GM04503 (cell line): ENCODE results near the gene PRRC1.
"Not testable (repeated sequence)": the region's sequence is repeated elsewhere in the genome, so short reads cannot be mapped to it uniquely, and the experiment has no call there.

Source experiments
- DNase-seq: peaks from one replicate; pipeline ENCODE4 v3.0.0-alpha.2; 2012; ENCODE audit warnings: low read depth

The PRRC1 gene

DNA sequence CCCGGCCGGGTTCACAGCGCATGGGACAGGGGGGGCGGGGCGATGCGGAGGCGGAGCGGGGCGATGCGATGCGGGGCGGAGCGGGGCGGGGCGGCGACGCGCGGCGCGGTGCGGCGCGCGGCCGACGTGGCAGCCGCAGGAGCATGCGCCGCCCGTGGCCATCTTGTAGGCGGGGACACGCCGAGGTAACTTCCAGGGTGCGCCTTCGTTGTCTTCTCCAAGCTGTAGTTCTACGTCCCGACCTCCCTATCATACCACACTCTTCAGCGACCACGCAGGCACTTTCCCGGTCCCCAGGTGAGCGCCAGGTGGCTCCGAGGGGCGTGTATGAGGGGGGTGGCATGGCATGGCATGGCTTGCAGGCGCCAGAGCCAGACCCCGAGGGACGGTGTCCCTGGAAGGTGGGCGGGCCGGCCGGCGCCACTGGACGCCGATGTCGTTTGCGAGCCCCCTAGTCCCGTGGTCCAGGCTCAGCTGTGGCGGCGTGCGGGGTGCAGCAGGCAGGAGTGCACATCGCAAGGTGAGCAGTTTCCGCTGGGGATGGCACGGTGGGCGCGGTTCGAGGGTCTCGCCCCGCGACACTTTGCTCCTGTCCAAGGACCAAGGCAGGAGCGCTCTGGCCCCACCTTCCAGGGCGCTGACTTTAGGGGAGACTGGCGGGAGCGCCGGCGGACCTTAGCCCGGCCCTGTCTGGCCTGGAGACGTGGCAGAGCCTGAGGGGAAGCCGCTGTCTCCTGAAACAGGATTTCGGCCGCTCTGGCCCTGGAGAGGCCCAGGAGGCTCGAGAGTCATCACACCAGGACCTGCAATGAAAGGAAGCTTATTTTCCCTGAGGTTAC lies at the start of gene PRRC1:
Gene PRRC1, plus strand, starts transcription at position 161 of the 839 bp plus-strand sequence. CDS start 5,840 bp downstream, outside the sequence.
- DNase-seq = peak; percentile 40

DNA sequence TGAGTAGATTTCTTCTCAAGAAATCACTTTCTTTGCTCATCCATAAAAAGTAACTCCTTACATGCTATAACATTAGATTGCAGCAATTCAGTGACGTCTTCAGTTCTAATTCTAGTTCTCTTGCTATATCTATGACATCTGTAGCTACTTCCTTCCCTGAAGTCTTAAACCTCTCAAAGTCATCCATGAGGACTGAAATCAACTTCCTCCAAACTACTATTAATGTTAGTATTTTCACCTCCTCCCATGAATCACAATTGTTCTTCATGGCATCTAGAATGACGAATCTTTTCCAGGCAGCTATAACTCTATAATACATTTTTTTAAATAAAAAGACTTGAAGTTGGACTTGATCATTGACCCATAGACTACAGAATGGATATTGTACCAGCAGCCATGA lies 46.2 kb upstream of the PRRC1 start:
- DNase-seq = no peak

DNA sequence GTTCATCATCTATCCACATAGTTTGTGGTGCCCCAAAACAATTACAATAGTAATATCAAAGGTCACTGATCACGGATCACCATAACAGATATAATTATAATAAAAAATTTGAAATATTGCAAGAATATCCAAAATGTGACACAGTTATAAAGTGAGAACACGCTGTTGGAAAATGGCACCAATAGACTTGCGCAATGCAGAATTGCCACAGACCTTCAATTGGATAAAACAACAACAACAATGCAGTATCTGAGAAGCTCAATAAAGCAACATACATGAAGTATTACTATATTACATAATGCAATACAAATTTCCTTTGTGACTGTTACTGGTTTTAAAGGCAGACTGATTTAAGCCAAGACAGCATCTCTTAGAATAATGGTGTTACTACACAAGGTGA lies 44.7 kb upstream of the PRRC1 start:
- no peak for DNase-seq

DNA sequence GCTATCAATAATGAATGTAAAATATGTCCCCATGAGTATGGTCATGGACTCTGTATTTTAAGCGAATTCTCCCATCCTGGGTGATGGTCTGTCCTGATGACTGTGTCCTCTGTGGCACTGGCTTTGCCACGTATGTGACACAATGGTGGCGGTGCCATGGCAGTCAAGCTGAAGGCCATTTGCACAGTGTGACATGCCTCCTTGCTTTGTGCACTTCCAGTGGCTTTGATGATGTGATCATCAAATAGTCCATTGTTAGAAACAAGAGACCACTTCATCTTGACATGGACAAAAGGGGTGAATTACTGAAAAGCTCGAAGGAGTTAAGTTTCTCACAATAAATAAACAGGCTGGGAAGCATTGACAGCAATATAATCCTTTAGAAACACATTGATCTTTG lies 31.0 kb upstream of the PRRC1 start:
- DNase-seq = no peak

DNA sequence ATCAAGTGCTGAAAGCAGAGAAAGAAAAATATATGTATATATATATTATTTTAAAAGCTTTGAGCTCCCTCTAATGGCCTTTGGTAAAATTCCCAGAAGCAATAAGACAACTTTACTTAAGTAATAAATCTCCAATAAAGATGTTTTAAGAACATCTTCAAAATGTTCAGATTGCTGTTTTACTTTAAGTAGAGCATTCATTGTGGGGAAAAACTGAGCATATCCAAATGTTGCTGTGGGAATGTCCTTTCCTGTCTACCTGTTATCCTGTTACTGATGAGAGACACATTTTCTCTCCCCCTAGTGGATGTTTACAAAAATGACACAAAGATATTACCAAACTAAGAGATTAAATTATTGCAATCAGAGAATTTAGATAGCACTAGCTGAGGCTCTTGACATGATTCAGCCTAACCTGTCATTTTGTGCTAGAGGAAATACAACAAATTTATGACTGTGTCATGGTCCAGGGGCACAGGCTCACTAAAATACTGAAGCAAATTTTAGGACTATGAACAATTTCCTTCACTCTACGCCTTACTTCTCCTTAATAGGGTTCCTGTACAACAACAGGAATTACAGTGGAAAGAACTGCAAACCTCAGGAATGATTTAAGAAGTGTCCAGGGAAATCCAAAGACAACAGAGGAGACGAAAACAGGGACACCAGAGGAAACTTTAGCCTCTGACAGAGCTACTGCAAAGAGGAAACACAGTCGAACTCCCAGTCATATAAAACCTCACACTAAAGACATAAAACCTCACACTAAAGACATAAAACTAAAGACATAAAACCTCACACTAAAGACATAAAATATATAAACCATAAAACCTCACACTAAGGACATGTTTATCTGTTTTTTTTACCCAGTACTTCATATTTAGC lies 24.3 kb upstream of the PRRC1 start:
- peak; percentile 17 for DNase-seq

DNA sequence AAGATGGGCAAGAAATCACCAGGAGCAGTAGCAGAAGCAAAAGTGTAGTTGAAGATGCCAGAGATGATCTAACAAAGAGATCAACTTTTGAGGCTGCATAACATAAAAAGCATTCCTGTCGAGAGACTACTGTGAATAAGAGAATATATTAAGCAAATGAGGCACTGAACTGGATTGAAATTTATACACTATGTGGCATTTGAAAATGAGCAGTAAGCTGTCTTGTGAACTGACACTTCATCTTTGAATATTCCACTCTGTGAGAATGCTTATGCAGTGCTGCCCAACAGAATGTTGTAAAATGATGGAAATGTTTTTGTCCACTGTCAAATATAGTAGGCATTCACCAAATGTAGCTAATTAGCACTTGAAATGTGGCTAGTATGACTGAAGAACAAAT lies 18.9 kb upstream of the PRRC1 start:
- no peak for DNase-seq

DNA sequence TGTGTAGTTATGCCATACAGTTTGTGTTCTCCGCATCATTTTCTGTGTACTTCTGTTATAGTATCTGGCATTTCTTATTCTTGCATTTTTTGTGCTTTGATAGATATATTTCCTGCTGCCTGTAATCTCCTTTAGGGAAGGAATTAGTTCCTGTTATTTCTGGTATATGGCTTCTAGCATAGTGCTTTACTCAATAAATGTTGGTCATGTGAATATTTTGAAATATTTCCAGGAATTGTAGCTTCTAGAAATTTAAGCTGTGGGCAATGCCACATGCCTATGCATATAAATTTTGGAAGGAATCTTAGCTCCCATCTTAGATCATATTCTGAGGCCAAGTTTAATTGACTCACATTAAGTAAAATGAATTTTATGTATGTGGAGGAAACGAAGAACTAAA lies 11.5 kb upstream of the PRRC1 start:
- DNase-seq = no peak

DNA sequence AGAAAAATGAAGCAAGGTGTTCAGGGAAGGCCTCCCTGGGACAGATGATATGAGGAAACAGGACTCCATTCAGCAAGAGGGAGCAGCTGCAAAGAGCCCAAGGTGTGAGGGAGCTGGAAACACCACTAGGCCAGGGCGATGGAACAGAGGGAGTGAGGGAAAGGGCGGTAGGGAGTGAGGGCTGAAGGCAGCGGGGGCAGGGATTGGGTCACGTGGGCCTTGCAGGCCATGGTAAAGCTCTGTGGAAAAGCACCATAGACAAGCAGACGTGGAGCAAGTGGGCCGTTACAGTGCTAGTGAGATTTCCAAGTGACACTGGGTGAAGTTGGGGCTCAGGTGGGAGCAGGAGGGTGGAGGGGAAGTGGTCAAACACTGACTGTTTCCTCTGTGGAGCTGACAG lies 10.8 kb upstream of the PRRC1 start:
- no peak for DNase-seq

DNA sequence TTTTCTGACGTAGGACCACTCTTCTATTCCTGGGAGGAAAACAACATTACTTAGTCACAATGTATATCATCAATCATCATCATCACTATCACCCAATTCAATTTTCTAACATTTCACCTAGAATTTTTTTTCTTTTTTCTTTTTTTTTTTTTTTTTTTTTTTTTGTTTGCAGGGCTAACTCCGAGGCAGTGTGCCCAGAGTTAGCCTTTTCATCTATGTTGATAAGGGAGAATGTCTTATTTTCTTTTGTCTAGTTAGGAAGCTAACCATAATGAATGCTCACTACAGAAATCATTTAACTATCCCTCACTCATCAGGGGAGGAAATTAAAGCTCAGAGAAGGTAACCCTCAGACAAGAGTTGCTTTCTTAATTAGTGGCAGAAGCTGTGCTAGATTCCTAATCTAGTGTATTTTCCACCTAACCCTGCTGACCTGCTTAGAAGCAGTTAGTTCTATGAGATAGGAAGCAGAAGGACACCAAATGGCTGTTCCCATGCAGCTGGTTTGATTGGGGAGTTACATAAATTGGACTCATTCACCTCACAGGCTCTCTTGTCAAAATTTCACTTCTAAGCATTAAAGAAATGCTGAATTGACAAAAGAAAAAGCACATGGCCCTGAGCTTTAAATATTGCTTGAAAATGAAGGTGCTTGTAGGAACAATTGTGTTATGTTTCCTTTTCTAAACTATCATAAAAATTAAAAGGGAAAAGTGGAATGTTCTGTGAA lies 8.6 kb upstream of the PRRC1 start:
- DNase-seq = no peak

DNA sequence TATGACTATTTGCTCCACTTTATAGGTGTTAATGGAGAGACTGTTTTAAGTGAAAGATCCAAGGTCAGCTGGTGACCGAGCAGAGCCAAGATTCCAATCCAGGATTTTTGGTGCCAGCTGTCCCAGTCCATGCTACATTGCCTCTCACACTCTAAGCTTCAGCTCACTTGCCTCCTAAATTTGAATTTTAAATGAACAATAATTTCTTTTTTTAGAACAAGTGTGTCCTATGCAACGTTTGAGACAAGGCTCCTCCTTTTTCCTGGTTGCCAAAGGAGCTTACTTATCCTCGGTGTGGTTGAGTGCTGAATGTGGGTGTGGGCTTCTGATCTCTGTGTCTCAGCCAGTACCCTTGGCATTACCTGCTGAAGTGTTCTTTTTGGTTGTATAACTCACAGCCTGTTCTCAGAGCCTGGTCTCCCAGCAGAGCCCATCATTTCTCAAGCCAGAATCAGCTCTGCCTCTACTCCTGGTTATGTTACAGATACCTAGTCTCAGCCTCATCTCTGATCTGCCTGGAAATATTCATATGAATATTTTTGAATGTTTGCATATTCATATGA lies 4.0 kb upstream of the PRRC1 start:
- DNase-seq = no peak

DNA sequence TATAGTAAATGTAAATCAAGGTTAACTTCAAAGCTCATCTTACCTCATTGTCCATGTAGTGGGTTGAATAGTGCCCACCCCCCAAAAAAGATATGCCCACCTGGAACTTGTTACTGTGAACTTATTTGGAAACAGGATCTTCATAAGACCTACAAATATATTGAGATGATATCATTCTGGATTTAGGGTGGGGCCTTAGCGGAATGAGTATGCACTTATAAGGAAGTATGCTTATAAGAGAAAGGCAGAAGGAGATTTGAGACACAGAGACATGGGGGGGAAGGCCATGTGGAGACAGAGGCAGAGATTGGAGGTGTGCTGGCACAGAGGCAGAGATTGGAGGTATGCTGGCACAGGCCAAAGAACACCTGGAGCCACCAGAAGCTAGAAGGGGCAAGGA lies 2.6 kb upstream of the PRRC1 start:
- no peak for DNase-seq

DNA sequence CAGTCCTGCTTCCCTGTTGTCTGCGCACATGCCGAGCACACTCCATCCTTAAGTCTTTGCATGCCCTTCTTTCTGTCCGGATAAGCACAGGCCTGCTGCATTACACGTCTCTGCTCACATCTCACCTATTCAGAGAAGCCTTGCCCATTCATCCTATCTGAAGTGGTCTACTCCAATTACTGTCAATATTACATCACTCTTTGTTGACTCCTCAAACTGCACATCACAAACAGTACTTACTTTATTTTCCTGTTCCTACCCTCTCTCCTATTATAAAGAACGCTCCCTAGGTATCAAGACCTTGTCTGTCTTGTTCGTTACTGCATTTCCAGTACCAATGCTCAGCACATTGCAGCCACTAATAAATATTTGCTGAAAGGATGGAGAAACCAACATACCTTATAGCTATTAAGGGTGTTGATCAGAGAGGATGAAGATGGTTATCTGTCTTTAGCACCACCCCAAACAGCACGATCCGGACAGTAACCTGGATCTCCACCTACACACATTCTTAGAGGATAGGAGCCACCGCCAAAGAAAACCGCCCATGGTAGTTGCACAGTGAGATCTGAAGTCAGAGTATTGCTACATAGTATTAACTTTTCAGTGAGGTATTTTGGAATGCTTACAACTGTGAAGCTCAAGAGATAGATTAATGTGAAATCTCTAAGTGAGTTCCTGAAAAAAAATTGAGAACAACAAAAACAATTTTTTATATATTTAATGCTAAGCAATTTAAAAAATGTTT lies 1.6 kb upstream of the PRRC1 start:
- no peak for DNase-seq

DNA sequence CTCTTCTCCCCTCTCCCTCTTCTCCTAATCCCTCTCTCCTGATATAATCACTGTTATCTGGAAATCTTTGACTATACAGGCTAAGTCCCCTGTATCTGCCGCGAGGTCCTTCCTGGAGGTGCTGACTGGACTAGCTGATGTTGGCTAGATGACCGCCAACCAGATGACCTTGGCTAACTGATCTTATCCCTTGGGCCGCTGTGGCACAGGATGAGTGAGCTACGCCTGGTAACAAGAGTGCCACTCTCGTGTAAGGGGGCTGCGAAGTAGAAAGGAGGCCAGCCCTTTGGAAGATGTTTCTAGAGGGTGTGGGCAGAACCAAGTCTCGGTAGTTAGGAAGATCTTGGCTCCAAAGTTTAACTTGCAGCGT lies 345 bp upstream of the PRRC1 start:
- DNase-seq = peak; percentile 13

DNA sequence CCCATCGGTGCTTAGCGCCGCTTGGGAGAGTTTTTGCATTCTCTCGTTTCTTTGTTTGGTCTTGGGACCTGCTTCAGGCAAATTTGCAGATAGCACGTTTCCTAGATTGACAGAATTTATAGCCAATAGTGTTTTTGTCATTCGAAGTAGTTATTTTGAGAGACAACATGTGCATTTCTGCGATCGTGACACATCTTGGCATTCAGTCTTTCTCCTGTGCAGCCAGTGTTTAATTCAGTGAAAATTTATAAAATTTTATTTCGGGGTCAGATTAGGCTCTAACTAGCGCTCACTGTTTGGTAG lies 830 bp downstream of the PRRC1 start:
- DNase-seq = no peak

DNA sequence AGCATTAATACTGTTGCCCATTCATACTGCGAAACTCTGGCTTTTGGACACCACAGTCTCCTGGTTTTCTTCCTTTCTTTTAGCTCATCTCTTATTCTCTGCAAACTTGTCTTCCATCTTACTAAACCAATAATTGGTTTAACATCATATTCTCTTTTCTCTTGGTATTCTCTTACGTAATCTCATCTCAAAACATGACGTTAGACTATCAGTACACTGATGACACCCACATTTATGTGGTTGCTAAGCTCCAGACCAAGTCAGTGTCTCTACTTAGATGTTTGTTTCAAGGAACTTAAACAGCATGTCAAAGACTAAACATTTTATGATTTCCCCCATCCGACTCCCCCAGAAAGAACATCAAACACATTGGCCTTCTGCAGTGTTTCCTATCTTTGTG lies 2.1 kb downstream of the PRRC1 start:
- no peak for DNase-seq

DNA sequence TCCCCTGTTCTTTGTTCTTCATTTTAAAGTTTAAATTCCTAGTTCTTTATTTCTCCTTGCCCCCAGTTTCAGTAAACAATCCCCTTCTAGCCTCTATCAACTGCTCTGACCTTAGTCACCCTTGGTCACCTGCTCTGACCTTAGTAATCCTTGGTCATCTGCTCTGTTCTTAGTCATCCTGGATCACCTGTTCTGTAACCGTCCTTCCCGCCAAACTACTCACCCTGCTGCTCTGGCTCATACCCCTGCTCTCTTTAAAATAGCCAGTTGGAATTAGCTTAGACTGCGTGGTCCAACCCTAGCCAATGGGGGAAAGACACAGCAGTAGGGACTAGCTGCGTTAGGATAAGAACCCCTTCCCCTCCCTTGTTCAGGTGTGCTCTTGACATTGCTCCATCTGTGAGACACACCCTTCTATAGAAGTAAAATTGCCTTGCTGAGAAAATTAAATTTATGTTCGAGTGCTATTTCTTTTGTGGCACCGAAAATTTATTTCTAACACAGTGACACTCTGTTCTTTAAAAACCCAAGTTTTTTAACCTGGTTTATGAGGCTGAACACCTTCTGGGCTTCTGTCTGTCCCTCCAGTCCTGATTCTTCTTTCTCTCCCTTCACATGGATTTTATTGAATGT lies 3.8 kb downstream of the PRRC1 start:
- DNase-seq = no peak

DNA sequence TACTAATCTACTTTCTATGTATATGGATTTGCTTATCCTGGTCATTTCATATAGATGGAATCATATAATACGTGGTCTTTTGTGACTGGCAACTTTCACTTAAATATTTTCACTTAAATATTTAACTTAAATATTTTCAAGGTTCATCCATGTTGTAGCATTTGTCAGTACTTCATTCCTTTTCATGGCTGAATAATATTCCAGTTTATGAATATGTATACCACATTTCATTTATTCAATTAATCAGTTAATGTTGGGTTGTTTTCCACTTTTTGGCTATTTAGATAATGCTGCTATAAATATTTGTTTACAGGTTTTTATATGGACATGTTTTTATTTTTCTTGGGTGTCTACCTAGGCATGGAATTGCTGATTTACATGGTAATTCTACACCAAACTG lies 7.7 kb downstream of the PRRC1 start:
- DNase-seq = no peak

DNA sequence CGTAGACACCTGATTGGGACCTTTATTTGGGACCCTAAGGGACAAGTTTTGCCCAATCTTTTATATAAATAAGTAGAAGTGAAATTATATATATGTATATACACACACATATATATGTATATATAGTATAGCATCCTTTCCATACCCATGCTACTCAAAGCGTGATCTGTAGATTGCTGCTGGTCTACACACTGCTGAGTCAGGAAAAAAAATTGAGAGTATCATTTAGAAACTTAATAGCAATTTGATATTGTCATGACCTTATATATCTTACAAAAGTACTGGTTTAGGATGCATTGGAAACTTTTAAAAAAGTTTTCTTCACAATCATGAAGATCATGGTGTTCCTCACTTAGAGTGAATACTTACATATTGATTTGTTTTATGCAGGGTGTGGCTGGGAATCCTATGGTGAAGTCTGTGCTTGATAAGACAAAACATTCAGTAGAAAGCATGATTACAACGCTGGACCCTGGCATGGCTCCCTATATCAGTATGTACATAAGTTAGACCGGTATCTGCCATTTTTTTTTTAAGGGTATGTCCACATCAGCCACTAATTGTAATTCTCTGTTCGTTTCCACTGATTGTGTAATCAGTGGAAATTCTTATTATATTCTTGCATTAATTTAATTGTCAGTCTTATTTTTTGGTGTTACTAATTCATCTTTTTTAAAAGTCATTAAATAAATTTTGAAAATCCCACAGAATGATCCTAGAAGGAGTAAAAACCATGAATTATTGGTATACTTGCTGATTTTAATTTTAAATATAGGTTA lies 12.7 kb downstream of the PRRC1 start:
- DNase-seq = no peak

DNA sequence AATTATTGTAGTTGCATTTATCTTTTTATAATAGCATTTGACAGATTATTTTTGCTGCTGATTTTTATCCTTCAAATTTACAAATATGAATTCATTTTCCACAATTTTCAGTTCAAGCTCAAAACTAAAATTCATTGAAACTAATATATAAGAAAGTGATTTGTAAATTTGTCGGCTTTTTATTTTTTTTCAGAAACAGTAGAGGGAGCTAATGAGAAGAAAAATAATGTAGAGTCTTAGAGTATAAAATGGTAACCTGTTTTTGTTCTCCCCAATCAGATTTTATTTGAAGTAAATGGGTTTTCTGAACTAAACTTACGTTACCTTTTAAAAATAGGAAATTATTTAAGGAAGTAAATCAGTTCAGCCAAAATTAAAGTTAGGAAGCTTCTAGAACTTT lies 19.2 kb downstream of the PRRC1 start:
- DNase-seq = no peak

DNA sequence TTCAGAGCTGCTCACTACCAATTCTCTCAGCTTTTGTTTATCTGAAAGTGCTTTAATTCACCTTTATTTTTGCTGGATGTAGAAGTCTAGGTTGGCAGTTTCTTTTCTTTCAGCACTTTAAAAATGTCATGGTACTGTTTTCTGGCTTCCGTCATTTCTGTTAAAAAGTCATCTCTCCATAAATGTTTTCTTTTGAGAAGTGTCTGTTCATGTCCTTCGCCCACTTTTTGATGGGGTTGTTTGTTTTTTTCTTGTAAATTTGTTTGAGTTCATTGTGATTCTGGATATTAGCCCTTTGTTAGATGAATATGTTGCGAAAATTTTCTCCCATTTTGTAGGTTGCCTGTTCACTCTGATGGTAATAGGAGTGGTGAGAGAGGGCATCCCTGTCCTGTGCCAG lies 23.1 kb downstream of the PRRC1 start:
- DNase-seq = not testable (repeated sequence)
